ENCODE data around the gene JAGN1. TPM values are rescaled to one million over a fixed set of nuclear protein-coding genes. Genes with fewer than 3 reads are reported as not detected.
"Not testable (repeated sequence)": the region's sequence is repeated elsewhere in the genome, so short reads cannot be mapped to it uniquely, and the experiment has no call there.

The JAGN1 gene
- total and polyA plus RNA-seq, 2 experiments from 2014 or later: 61.4 to 83.5 TPM

- Histone ChIP-seq H2AFZ (no peak overlapping the region), H3K9me2 (replicated peaks; ENCODE audit: insufficient read depth) (no peaks in the 10 kb centered on the region), H3K27ac (no peak overlapping the region), H3K36me3 (replicated peaks; ENCODE audit: insufficient read depth, low read depth) (no peaks in the 10 kb centered on the region), H4K20me1 (ENCODE audit: insufficient read depth, poor library complexity, severe bottlenecking) (no peaks in the 10 kb centered on the region), H3K4me1 (ENCODE audit: insufficient read depth) (peaks cover 17% of the 10 kb centered on the region), H3K27me3 (no peaks in the 10 kb centered on the region), H3K4me3 (no peak overlapping the region), H3K4me2 (no peak overlapping the region), H3K9me3 (ENCODE audit: low read depth) (no peaks in the 10 kb centered on the region), H3K79me2 (no peaks in the 10 kb centered on the region)
- no peak for DNase-seq (ENCODE audit: low spot score)
- TF ChIP-seq EZH2 (IDR thresholded peaks at IDR 0.05; ENCODE audit: borderline replicate concordance) (no peak), EZH2phosphoT487 (IDR thresholded peaks at IDR 0.05; ENCODE audit: low read depth, severe bottlenecking, unreplicated experiment) (no peak), CTCF (IDR thresholded peaks at IDR 0.05; ENCODE audit: poor library complexity) (no peak)
- 94% methylated on average over 12 of the region's 12 CpGs for WGBS (ENCODE audit: low lambda C conversion rate, missing lambda C conversion rate)
Observed at GRCh38 chr3:9867106-9867505, 23.3 kb upstream of the JAGN1 start.

- TF ChIP-seq CTCF (IDR thresholded peaks at IDR 0.05; ENCODE audit: poor library complexity): no peak
- TF ChIP-seq EZH2phosphoT487 (IDR thresholded peaks at IDR 0.05; ENCODE audit: low read depth, severe bottlenecking, unreplicated experiment): no peak
- no peak for TF ChIP-seq EZH2 (IDR thresholded peaks at IDR 0.05; ENCODE audit: borderline replicate concordance)
- no peak for DNase-seq (ENCODE audit: low spot score)
- 85% methylated on average over 5 of the region's 5 CpGs for WGBS (ENCODE audit: low lambda C conversion rate, missing lambda C conversion rate)
Observed at GRCh38 chr3:9869955-9870354, 20.5 kb upstream of the JAGN1 start.

GRCh38 chr3:9870978-9871377, 19.4 kb upstream of the JAGN1 start:
- WGBS (ENCODE audit: low lambda C conversion rate, missing lambda C conversion rate): 49% methylated on average over 1 of the region's 1 CpG
- Histone ChIP-seq H3K79me2 (no peaks in the 10 kb centered on the region), H3K9me2 (replicated peaks; ENCODE audit: insufficient read depth) (no peaks in the 10 kb centered on the region)

More at GRCh38 chr3:9869955-9870354, 20.5 kb upstream of the JAGN1 start:
- Histone ChIP-seq H4K20me1 (ENCODE audit: insufficient read depth, poor library complexity, severe bottlenecking) (no peaks in the 10 kb centered on the region), H3K27me3 (no peaks in the 10 kb centered on the region), H3K36me3 (replicated peaks; ENCODE audit: insufficient read depth, low read depth) (no peaks in the 10 kb centered on the region), H3K4me2 (no peak overlapping the region), H3K9me2 (replicated peaks; ENCODE audit: insufficient read depth) (no peaks in the 10 kb centered on the region), H2AFZ (no peak overlapping the region), H3K9me3 (ENCODE audit: low read depth) (no peaks in the 10 kb centered on the region), H3K79me2 (no peaks in the 10 kb centered on the region), H3K4me1 (ENCODE audit: insufficient read depth) (peaks cover 4% of the 10 kb centered on the region), H3K27ac (no peak overlapping the region), H3K4me3 (no peak overlapping the region)

GRCh38 chr3:9872067-9872466, 18.3 kb upstream of the JAGN1 start:
- DNase-seq (ENCODE audit: low spot score); H3K4me2 ChIP-seq; H3K9me2 ChIP-seq (replicated peaks; ENCODE audit: insufficient read depth); H2AFZ ChIP-seq; H3K36me3 ChIP-seq (replicated peaks; ENCODE audit: insufficient read depth, low read depth); H3K27me3 ChIP-seq; H3K79me2 ChIP-seq; H3K9me3 ChIP-seq (ENCODE audit: low read depth); H3K4me1 ChIP-seq (ENCODE audit: insufficient read depth); H3K4me3 ChIP-seq; H4K20me1 ChIP-seq (ENCODE audit: insufficient read depth, poor library complexity, severe bottlenecking); H3K27ac ChIP-seq: not testable (repeated sequence)
- WGBS (ENCODE audit: low lambda C conversion rate, missing lambda C conversion rate): 85% methylated on average over 5 of the region's 5 CpGs

More at GRCh38 chr3:9870978-9871377, 19.4 kb upstream of the JAGN1 start:
- Histone ChIP-seq H3K4me1 (ENCODE audit: insufficient read depth) (peaks cover 4% of the 10 kb centered on the region), H3K27ac (no peak overlapping the region), H3K4me3 (no peak overlapping the region), H3K36me3 (replicated peaks; ENCODE audit: insufficient read depth, low read depth) (no peaks in the 10 kb centered on the region), H4K20me1 (ENCODE audit: insufficient read depth, poor library complexity, severe bottlenecking) (no peaks in the 10 kb centered on the region), H3K4me2 (no peak overlapping the region), H2AFZ (no peak overlapping the region), H3K9me3 (ENCODE audit: low read depth) (no peaks in the 10 kb centered on the region), H3K27me3 (no peaks in the 10 kb centered on the region)
- no peak for DNase-seq (ENCODE audit: low spot score)
- no peak for TF ChIP-seq EZH2 (IDR thresholded peaks at IDR 0.05; ENCODE audit: borderline replicate concordance)
- TF ChIP-seq CTCF (IDR thresholded peaks at IDR 0.05; ENCODE audit: poor library complexity): no peak
- no peak for TF ChIP-seq EZH2phosphoT487 (IDR thresholded peaks at IDR 0.05; ENCODE audit: low read depth, severe bottlenecking, unreplicated experiment)

All from hepatocyte (in vitro differentiated cells).